GM19025 (cell line): ENCODE data around the gene CNDP1.
A peak's percentile ranks its signal among the peaks of the same experiment; 100 is the strongest.

Experiments used
- ATAC-seq: cut with Tn5 transposase; IDR thresholded peaks from one replicate; pipeline ENCODE4 v1.9.1; 2021; ENCODE audit warnings: mild to moderate bottlenecking, low read depth, moderate library complexity; ENCODE audit not compliant: unreplicated experiment

CNDP1 gene

GRCh38 chr18:74573053-74573452, 38.8 kb downstream of the CNDP1 start:
- ATAC-seq, result no peak

- no peak for ATAC-seq
Observed at GRCh38 chr18:74574916-74575315, 40.6 kb downstream of the CNDP1 start.

DNA sequence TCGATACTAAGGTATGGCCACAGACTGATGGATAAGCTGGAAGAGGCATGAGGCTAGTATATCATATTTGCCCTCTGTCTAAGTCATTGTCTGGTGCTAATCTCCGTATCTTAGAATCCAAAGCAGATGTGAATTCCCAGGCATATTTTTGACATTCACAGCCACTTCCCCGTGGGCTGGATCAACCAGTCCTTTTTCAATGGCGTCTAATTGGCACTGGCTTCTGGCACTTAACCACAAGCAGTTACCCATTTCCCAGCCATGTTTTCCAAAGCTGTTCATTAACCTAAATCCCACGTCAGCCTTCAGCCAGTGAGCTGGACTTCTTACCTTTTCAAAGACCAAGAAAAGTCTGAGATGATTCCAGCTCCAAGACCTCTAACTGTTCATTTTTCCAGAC, 42.7 kb downstream of the CNDP1 start:
- no peak for ATAC-seq

- no peak for ATAC-seq
Observed at GRCh38 chr18:74579496-74580065, 45.3 kb downstream of the CNDP1 start.

- no peak for ATAC-seq
Observed at GRCh38 chr18:74582642-74583041, 48.3 kb downstream of the CNDP1 start.

GRCh38 chr18:74587441-74587840, 53.1 kb downstream of the CNDP1 start:
- no peak for ATAC-seq

- no peak for ATAC-seq
Observed at GRCh38 chr18:74589021-74589420, 54.7 kb downstream of the CNDP1 start.

- no peak for ATAC-seq
Observed at GRCh38 chr18:74589811-74590210, 55.5 kb downstream of the CNDP1 start.

- ATAC-seq, result no peak
Observed at GRCh38 chr18:74590671-74591070, 56.4 kb downstream of the CNDP1 start.

DNA sequence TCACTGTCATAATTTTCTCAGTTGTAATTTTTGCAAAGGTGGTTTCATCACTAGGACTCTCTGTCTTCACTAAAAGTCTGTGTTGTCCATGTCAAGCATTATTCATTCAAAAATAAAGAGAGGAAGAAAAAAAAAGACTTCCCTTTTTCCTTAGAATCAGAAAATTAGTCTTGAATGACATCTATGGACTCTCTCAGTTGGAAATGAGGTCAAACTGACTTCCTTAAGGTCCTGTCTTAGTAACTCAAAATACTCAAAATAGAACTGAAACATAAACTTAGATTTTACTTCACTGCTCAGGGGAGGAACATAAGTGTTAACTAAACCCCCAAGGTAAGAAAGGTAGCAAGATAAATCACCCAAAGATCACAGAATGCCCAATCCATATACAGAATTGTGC, 61.1 kb downstream of the CNDP1 start:
- no peak for ATAC-seq

DNA sequence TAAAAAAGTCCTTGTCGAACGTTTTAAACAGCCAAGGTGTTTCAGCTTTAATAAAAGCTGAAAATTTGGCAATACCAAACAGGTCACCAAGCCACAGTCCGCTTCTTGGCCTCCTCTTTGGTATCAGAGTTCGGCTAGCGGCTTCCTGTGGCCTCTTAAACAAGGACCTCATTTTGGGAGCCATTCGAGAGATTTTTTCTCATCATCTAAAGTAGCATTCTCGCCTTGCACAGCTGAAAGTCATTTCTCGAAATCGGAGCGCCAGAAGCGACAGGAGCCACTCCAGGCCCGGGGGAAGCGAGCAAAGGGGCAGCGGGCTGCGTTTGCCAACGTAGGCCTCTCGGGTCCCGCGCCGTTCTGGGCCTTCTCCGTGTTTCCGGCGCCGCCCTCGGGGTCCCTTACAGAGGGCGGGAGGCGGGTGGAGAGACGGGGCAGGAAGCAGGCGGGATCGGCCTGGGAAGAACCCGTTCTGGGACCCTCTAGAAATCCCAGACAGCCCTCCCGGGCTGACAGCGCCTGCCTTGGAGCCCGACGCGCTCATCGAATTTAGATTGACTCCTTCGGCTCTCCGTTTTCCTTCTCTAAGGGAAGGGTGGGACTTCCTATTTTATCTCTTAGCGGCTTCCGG, 62.8 kb downstream of the CNDP1 start:
- ATAC-seq, result peak; percentile 34

DNA sequence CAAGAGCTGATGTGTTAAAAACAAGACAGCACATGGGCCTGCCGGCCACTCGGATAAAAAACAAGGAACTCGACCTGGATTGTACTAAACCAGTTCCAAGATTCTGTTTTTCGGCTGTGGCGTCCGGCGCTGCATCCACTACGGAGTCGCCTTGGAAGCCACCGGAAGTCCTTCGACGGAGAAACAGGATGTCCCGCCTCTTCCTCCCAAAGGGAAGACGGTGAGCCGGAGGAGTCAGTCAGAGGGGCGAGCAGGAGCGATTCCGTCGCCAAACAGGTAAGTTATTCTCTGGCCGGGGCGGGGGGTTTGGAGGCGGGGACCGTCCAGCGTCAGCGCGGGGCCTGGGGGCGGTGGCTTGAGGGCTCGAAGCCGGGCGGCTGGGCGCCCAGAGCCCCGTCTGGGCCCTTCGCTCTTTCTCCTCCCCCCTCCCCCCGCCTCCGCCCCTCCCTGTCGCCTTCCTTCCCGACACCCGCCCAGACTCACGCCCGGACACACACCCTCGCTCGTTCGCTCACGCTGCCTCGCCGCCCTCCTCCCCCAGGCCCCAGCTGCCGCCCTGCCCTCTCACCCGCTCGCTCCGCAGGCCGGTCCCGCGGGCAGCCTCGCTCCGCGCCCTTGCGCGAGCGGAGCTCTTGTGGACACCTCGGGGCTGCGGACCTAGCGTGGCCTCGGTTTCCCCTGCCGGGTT, 63.5 kb downstream of the CNDP1 start, which contains the start of gene ZNF407:
Gene ZNF407 (plus strand): TSS at position 209 of the 688 bp plus-strand sequence. CDS start 33,150 bp downstream, outside the sequence.
- ATAC-seq, result peak; percentile 73

- ATAC-seq, result peak; percentile 51
Observed at GRCh38 chr18:74598350-74599001, 64.2 kb downstream of the CNDP1 start.

GRCh38 chr18:74604361-74604760, 70.1 kb downstream of the CNDP1 start:
- no peak for ATAC-seq

GRCh38 chr18:74604774-74605173, 70.5 kb downstream of the CNDP1 start:
- no peak for ATAC-seq

DNA sequence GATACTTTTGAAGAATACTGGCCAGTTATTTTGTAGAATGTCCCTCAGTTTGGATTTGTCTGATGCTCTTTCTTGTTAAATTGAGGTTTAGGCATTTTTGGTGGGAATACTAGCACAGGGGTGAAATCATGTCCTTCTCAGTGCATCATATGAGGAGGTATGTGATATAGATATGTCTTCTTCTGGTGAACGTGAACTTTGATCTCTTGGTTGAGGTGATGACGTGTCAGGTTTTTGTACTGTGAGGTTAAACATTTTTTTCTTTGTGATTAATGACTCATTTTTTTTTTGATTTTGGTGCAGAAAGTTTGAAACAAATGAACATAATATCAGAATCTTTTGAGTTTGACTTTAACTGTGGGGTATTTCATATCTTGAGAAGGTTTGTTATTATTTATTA, 74.4 kb downstream of the CNDP1 start:
- no peak for ATAC-seq

GRCh38 chr18:74609535-74609934, 75.2 kb downstream of the CNDP1 start:
- ATAC-seq, result no peak

- no peak for ATAC-seq
Observed at GRCh38 chr18:74610051-74610615, 75.8 kb downstream of the CNDP1 start.

DNA sequence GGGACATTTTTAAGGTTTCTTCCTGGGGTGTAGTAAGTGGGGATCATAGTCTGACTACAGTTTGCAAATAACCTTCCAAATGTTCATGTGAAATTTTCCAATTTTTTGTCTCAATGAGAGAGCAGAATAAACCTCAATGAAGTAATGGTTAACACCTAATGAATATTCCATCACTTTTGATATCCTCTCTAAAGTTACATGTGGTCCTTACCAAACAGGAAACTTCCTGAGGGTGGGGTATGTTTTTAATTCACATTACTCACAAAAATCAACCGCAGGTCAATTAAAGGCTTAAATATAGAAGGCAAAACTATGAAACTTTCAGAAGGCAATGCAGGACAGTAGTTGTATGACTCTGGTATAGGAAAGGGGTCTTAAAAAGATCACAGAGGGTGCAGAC, 76.6 kb downstream of the CNDP1 start:
- ATAC-seq, result no peak

DNA sequence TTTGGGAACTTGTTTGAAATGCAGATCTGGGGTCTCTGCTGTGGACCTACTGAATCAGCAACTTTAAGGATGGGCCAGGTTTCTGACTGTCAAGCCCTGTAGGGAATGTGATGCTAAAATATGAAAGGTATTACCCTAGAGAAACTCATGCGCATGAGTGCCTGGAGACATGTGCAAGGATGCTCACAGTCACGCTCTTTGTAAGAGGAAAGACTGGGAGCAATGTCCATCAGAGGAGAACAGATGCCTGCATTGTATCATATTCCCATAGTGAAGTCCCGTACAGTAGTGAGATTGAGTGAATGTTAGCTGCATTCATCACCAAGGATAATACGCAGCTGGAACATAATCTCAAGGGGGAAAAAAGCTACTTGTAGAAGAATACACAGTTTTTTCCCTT, 77.5 kb downstream of the CNDP1 start:
- no peak for ATAC-seq

DNA sequence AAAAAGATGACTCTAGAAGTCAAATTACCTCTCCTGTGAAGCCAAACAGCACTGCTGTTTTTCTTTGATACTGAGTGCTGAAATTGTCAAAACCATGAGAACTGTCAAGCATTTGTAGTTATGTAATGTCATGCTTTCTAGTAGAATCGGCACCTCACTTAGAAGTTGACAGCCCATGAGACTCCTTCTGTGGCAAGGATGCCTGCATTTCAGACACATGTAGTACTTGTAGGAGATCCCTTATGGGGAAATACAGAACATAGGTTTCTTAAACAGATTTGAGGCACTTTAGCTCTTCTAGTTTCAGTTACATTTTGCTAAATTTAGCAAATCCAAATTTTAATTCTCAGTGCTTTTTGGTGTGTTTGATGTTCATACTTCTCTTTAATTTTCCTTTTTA, 79.1 kb downstream of the CNDP1 start:
- no peak for ATAC-seq
